OCI-LY7 (cell line): ENCODE results near the gene SOWAHA.

Experiments used
- CTCF ChIP-seq: fragments of 200-600 bp; sonication (generic); conservative IDR thresholded peaks from 2 replicates; pipeline ENCODE4 v1.5.1; 2014; ENCODE audit warnings: mild to moderate bottlenecking, antibody characterized with exemption, low read length, moderate library complexity, mixed read lengths
- EZH2phosphoT487 ChIP-seq: fragments of 200-600 bp; sonication (generic); IDR thresholded peaks from 2 replicates; pipeline ENCODE4 v1.6.1; 2018; ENCODE audit warnings: low read depth, borderline replicate concordance, mild to moderate bottlenecking, mixed run types, antibody characterized with exemption, low read length, moderate library complexity, mixed read lengths

GRCh38 chr5:132776938-132777208 is 36.2 kb upstream of the SOWAHA start:
- TF ChIP-seq CTCF: no peak
- no peak for TF ChIP-seq EZH2phosphoT487
